Neural cell (in vitro differentiated cells): ENCODE data around the gene NOP9. TPM values are rescaled to one million over a fixed set of nuclear protein-coding genes. Genes with fewer than 3 reads are reported as not detected.

Experiments
- H2AFZ ChIP-seq: fragments of 200-600, 300-800 bp; sonication (generic), shearing (Covaris generic); 2 replicates; pipeline ENCODE4 v1.6.0; 2014; ENCODE audit warnings: low read depth, mild to moderate bottlenecking, antibody characterized with exemption, low read length, moderate library complexity
- H3F3A ChIP-seq: fragments of 200-600 bp; shearing (Covaris generic); 2 replicates; pipeline ENCODE4 v1.6.1; 2016; ENCODE audit warnings: mild to moderate bottlenecking, moderate library complexity, mixed read lengths, antibody characterized with exemption, low read length; ENCODE audit not compliant: insufficient read depth, poor library complexity, severe bottlenecking
- H3K27ac ChIP-seq: fragments of 200-600, 300-800 bp; sonication (generic), shearing (Covaris generic); 2 replicates; pipeline ENCODE4 v1.5.1; 2014; ENCODE audit warnings: mild to moderate bottlenecking, low read length, moderate library complexity
- H3K27me3 ChIP-seq: fragments of 300-800, 200-600 bp; sonication (generic), shearing (Covaris generic); 2 replicates; pipeline ENCODE4 v1.6.0; 2014; ENCODE audit warnings: mild to moderate bottlenecking, low read depth, low read length, moderate library complexity; ENCODE audit not compliant: insufficient read depth
- H3K36me3 ChIP-seq: fragments of 300-800, 200-600 bp; sonication (generic), shearing (Covaris generic); 2 replicates; pipeline ENCODE4 v1.5.1; 2014; ENCODE audit warnings: mild to moderate bottlenecking, antibody characterized with exemption, low read length, moderate library complexity; ENCODE audit not compliant: insufficient read depth
- H3K4me2 ChIP-seq: fragments of 300-800, 200-600 bp; sonication (generic), shearing (Covaris generic); 2 replicates; pipeline ENCODE4 v1.6.0; 2014; ENCODE audit warnings: mild to moderate bottlenecking, low read length
- H3K4me3 ChIP-seq: fragments of 300-800, 200-600 bp; sonication (generic), shearing (Covaris generic); 2 replicates; pipeline ENCODE4 v1.5.1; 2014; ENCODE audit warnings: mild to moderate bottlenecking, low read length, moderate library complexity
- H3K79me2 ChIP-seq: fragments of 200-600 bp; shearing (Covaris generic); replicated peaks from 2 replicates; pipeline ENCODE4 v1.6.0; 2014; ENCODE audit warnings: mild to moderate bottlenecking, low read length, moderate library complexity; ENCODE audit not compliant: insufficient read depth
- H3K9ac ChIP-seq: fragments of 300-800, 200-600 bp; sonication (generic), shearing (Covaris generic); 2 replicates; pipeline ENCODE4 v1.6.1; 2016; ENCODE audit warnings: mild to moderate bottlenecking, low read length, mixed read lengths
- H3K9me2 ChIP-seq: fragments of 200-600 bp; shearing (Covaris generic); 2 replicates; pipeline ENCODE4 v1.6.1; 2016; ENCODE audit warnings: mild to moderate bottlenecking, low read length, mixed read lengths; ENCODE audit not compliant: insufficient read depth
- H3K9me3 ChIP-seq: fragments of 200-600, 300-800 bp; sonication (generic), shearing (Covaris generic); 2 replicates; pipeline ENCODE4 v1.6.1; 2016; ENCODE audit warnings: mild to moderate bottlenecking, mixed run types, low read length, moderate library complexity, mixed read lengths
- H4K20me1 ChIP-seq: fragments of 200-600 bp; shearing (Covaris generic); 2 replicates; pipeline ENCODE4 v1.6.1; 2016; ENCODE audit warnings: mild to moderate bottlenecking, mixed run types; ENCODE audit not compliant: insufficient read depth
- EP300 ChIP-seq: fragments of 450-650 bp; conservative IDR thresholded peaks from 2 replicates; pipeline ENCODE4 v1.6.1; 2014; ENCODE audit warnings: antibody characterized with exemption, mild to moderate bottlenecking, moderate library complexity; ENCODE audit not compliant: poor library complexity, severe bottlenecking
- EZH2 ChIP-seq: fragments of 200-600, 300-800 bp; shearing (Covaris generic), sonication (generic); IDR thresholded peaks from 2 replicates; pipeline ENCODE4 v1.6.1; 2014; ENCODE audit warnings: antibody characterized with exemption, low read length, borderline replicate concordance, mild to moderate bottlenecking; ENCODE audit not compliant: insufficient read depth, poor library complexity, severe bottlenecking
- MXI1 ChIP-seq: fragments of 450-650 bp; conservative IDR thresholded peaks from 2 replicates; pipeline ENCODE4 v1.6.1; 2014; ENCODE audit warnings: antibody characterized with exemption, mild to moderate bottlenecking; ENCODE audit not compliant: poor library complexity, severe bottlenecking
- POLR2AphosphoS5 ChIP-seq: IDR thresholded peaks from 2 replicates; pipeline ENCODE4 v1.6.1; 2012
- RAD21 ChIP-seq: fragments of 450-650 bp; conservative IDR thresholded peaks from 2 replicates; pipeline ENCODE4 v1.6.1; 2014; ENCODE audit warnings: antibody characterized with exemption, mild to moderate bottlenecking, moderate library complexity
- REST ChIP-seq: IDR thresholded peaks from 2 replicates; pipeline ENCODE4 v1.6.1; 2012; ENCODE audit warnings: borderline replicate concordance
- SMC3 ChIP-seq: fragments of 450-650 bp; conservative IDR thresholded peaks from 2 replicates; pipeline ENCODE4 v1.6.1; 2014; ENCODE audit warnings: antibody characterized with exemption, mild to moderate bottlenecking, moderate library complexity; ENCODE audit not compliant: poor library complexity
- TAF1 ChIP-seq: IDR thresholded peaks from 2 replicates; pipeline ENCODE4 v1.6.1; 2012; ENCODE audit warnings: low read depth
- polyA plus RNA-seq: library from polyadenylated mRNA; depleted of rRNA; stranded (reverse); fragments of >200 nt; gene quantifications from 2 replicates; pipeline ENCODE4 v1.2.3, GENCODE V29; 2014
- TF ChIP-seq, protein P1 (sequence below): fragments of 450-650 bp; IDR thresholded peaks from 2 replicates; pipeline ENCODE4 v1.5.1; 2014; ENCODE audit warnings: antibody characterized with exemption, mild to moderate bottlenecking, moderate library complexity; ENCODE audit not compliant: poor library complexity, severe bottlenecking

Gene NOP9
- polyA plus RNA-seq, 1 donor from 2014 or later = 13.0 TPM

DNA sequence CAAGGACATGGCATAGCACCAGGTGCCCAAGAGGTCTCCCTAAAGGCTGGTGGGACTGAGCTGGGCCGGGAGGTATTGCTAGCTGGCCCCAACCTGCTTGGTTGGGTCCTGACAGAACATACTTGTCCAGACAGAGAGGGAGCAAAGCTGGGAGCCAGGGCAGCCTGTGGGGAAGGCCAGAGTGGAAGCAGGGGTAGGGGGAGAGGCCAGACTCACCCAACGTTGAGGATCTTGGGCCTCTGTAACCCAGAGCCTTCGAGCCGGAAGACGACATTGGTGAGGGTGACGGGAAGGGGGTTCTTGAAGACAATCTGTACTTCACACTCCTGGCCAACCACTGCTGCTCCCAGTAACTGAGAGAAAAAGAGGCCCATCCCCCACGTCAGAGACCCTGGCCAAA, 45.7 kb upstream of the NOP9 start:
- no peak overlapping the region for H3K4me2 ChIP-seq
- no peaks in the 10 kb centered on the region for H3F3A ChIP-seq
- H3K9me3 ChIP-seq = no peaks in the 10 kb centered on the region
- TF ChIP-seq REST (no peak), SMC3 (no peak), TAF1 (no peak), POLR2AphosphoS5 (no peak), RAD21 (no peak), EP300 (no peak), MXI1 (no peak), EZH2 (no peak)
- TF ChIP-seq, protein P1, sequence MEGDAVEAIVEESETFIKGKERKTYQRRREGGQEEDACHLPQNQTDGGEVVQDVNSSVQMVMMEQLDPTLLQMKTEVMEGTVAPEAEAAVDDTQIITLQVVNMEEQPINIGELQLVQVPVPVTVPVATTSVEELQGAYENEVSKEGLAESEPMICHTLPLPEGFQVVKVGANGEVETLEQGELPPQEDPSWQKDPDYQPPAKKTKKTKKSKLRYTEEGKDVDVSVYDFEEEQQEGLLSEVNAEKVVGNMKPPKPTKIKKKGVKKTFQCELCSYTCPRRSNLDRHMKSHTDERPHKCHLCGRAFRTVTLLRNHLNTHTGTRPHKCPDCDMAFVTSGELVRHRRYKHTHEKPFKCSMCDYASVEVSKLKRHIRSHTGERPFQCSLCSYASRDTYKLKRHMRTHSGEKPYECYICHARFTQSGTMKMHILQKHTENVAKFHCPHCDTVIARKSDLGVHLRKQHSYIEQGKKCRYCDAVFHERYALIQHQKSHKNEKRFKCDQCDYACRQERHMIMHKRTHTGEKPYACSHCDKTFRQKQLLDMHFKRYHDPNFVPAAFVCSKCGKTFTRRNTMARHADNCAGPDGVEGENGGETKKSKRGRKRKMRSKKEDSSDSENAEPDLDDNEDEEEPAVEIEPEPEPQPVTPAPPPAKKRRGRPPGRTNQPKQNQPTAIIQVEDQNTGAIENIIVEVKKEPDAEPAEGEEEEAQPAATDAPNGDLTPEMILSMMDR = no peak
- no peaks in the 10 kb centered on the region for H3K36me3 ChIP-seq
- no peaks in the 10 kb centered on the region for H3K27me3 ChIP-seq
- H4K20me1 ChIP-seq = no peaks in the 10 kb centered on the region
- H3K27ac ChIP-seq = no peak overlapping the region
- H3K9me2 ChIP-seq = no peaks in the 10 kb centered on the region
- H3K9ac ChIP-seq = no peak overlapping the region
- H3K79me2 ChIP-seq = no peaks in the 10 kb centered on the region
- H2AFZ ChIP-seq = no peak overlapping the region
- no peak overlapping the region for H3K4me3 ChIP-seq

GRCh38 chr14:24254630-24255392, 44.8 kb upstream of the NOP9 start:
- no peaks in the 10 kb centered on the region for H3K36me3 ChIP-seq
- no peaks in the 10 kb centered on the region for H3K27me3 ChIP-seq
- no peaks in the 10 kb centered on the region for H3K9me2 ChIP-seq
- no peak overlapping the region for H3K27ac ChIP-seq
- no peaks in the 10 kb centered on the region for H3K9me3 ChIP-seq
- H2AFZ ChIP-seq = no peak overlapping the region
- no peak overlapping the region for H3K4me2 ChIP-seq
- no peak for TF ChIP-seq RAD21
- no peak for TF ChIP-seq EP300
- no peak for TF ChIP-seq TAF1
- no peak for TF ChIP-seq EZH2
- no peak for TF ChIP-seq MXI1
- no peak for TF ChIP-seq SMC3
- no peak for TF ChIP-seq POLR2AphosphoS5
- TF ChIP-seq REST = no peak
- TF ChIP-seq, protein P1 = no peak
- no peaks in the 10 kb centered on the region for H3F3A ChIP-seq
- no peaks in the 10 kb centered on the region for H4K20me1 ChIP-seq
- no peaks in the 10 kb centered on the region for H3K79me2 ChIP-seq
- no peak overlapping the region for H3K4me3 ChIP-seq
- H3K9ac ChIP-seq = no peak overlapping the region
